Trophoblast cell (in vitro differentiated cells and primary cell): ENCODE results near the gene ZNF423.

Source experiments
- DNase-seq, 2 donors: peaks; one replicate each; pipeline ENCODE4 v3.0.0-alpha.2; 2016
- H2AFZ ChIP-seq: 2 replicates; pipeline ENCODE4 v1.6.1; 2013; ENCODE audit warnings: low read length, moderate library complexity, mild to moderate bottlenecking; ENCODE audit not compliant: insufficient read depth, poor library complexity
- H2AK5ac ChIP-seq: 2 replicates; pipeline ENCODE4 v1.6.1; 2013; ENCODE audit warnings: mild to moderate bottlenecking, low read length
- H2BK120ac ChIP-seq: 2 replicates; pipeline ENCODE4 v1.6.1; 2013; ENCODE audit warnings: low read length, mild to moderate bottlenecking, moderate library complexity; ENCODE audit not compliant: insufficient read depth, poor library complexity
- H2BK12ac ChIP-seq: 2 replicates; pipeline ENCODE4 v1.6.1; 2013; ENCODE audit warnings: mild to moderate bottlenecking, low read length, moderate library complexity
- H2BK5ac ChIP-seq: 2 replicates; pipeline ENCODE4 v1.6.1; 2013; ENCODE audit warnings: low read length, low read depth, moderate library complexity, mild to moderate bottlenecking; ENCODE audit not compliant: poor library complexity
- H3K14ac ChIP-seq: 2 replicates; pipeline ENCODE4 v1.6.1; 2013; ENCODE audit warnings: mild to moderate bottlenecking, low read length
- H3K18ac ChIP-seq: 2 replicates; pipeline ENCODE4 v1.6.1; 2013; ENCODE audit warnings: mild to moderate bottlenecking, low read length
- H3K23ac ChIP-seq: 2 replicates; pipeline ENCODE4 v1.6.1; 2013; ENCODE audit warnings: low read length
- H3K27ac ChIP-seq: 2 replicates; pipeline ENCODE4 v1.5.1; 2013; ENCODE audit warnings: low read depth, mild to moderate bottlenecking, inconsistent platforms, low read length, moderate library complexity
- H3K27me3 ChIP-seq: 2 replicates; pipeline ENCODE4 v1.6.1; 2013; ENCODE audit warnings: inconsistent platforms, mild to moderate bottlenecking, low read length, moderate library complexity; ENCODE audit not compliant: insufficient read depth
- H3K36me3 ChIP-seq, 2 experiments: 1 replicate in 1 of 2; 2 replicates in 1 of 2; pipeline ENCODE4 v1.6.1; 2013; ENCODE audit warnings: low read length in 2 of 2, mild to moderate bottlenecking in 2 of 2, moderate library complexity in 1 of 2; ENCODE audit not compliant: insufficient read depth in 2 of 2, control insufficient read depth in 1 of 2
- H3K4ac ChIP-seq: 2 replicates; pipeline ENCODE4 v1.6.1; 2013; ENCODE audit warnings: low read depth, mild to moderate bottlenecking, low read length, moderate library complexity
- H3K4me1 ChIP-seq, 2 experiments: 1 replicate in 1 of 2; 2 replicates in 1 of 2; pipeline ENCODE4 v1.6.1; 2013; ENCODE audit warnings: low read length in 2 of 2, mild to moderate bottlenecking in 2 of 2, moderate library complexity in 1 of 2; ENCODE audit not compliant: insufficient read depth in 2 of 2, control insufficient read depth in 1 of 2
- H3K4me2 ChIP-seq: 2 replicates; pipeline ENCODE4 v1.6.1; 2013; ENCODE audit warnings: inconsistent platforms, mild to moderate bottlenecking, low read length, moderate library complexity
- H3K4me3 ChIP-seq: 2 replicates; pipeline ENCODE4 v1.5.1; 2013; ENCODE audit warnings: mild to moderate bottlenecking, low read depth, low read length, inconsistent platforms
- H3K79me1 ChIP-seq: one replicate; pipeline ENCODE4 v1.6.1; 2013; ENCODE audit warnings: low read length
- H3K79me2 ChIP-seq: 2 replicates; pipeline ENCODE4 v1.6.1; 2013; ENCODE audit warnings: low read length, mild to moderate bottlenecking; ENCODE audit not compliant: control insufficient read depth, insufficient read depth, poor library complexity
- H3K9ac ChIP-seq: 2 replicates; pipeline ENCODE4 v1.6.1; 2013; ENCODE audit warnings: mild to moderate bottlenecking, low read length
- H3K9me3 ChIP-seq: 2 replicates; pipeline ENCODE4 v1.6.1; 2013; ENCODE audit warnings: low read depth, mild to moderate bottlenecking, control low read depth, inconsistent platforms, low read length; ENCODE audit not compliant: insufficient read depth
- H4K12ac ChIP-seq: 2 replicates; pipeline ENCODE4 v1.6.1; 2013; ENCODE audit warnings: low read depth, mild to moderate bottlenecking, low read length, moderate library complexity
- H4K8ac ChIP-seq: 2 replicates; pipeline ENCODE4 v1.6.1; 2013; ENCODE audit warnings: low read depth, mild to moderate bottlenecking, low read length, moderate library complexity
- H4K91ac ChIP-seq: one replicate; pipeline ENCODE4 v1.6.1; 2013; ENCODE audit warnings: low read depth, mild to moderate bottlenecking, low read length, moderate library complexity
- WGBS: extraction: QIAGEN DNeasy Blood & Tissue Kit; methylation state at CpG from one replicate; pipeline ENCODE4 v1.1.7; 2013; ENCODE audit warnings: missing lambda C conversion rate; ENCODE audit not compliant: insufficient read length, insufficient coverage; ENCODE audit errors: extremely low coverage; 5-methylcytosine and 5-hydroxymethylcytosine counted together

ZNF423 gene

DNA sequence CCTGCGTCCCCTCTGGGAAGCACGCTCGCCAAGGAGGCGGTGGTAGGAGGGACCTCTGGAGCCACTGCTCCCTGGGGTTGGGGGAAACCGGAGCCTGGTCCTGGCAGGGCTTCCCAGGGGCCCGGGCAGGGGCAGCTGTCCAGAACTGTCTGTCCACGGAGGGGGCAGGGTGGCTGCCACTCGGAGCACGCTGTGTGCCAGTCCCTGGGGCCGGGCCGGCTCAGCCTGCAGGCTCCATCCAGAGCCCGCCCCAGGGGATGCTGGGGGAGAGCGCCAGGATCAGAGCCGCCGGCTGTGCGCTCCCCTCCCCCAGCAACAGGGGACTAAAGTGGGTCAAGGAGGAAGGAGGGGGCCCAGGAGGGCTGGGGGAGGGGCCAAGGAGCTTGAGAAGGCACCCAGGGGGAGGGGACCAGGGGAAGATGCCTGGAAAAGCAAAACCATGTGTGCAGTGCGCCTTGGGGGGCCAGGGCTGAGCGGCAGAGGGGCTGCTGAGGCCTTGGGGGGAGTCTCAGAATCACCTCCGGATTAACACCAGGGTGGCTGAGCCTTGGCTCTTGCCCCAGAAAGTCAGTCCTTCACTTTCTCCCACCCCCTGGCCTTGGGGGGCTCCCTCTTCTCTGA is 21.3 kb downstream of the ZNF423 start:
- peak overlapping the region; percentile 10 for H2BK5ac ChIP-seq
- H3K27me3 ChIP-seq: no peaks in the 10 kb centered on the region
- H3K36me3 ChIP-seq: no peaks in the 10 kb centered on the region
- H3K4ac ChIP-seq: peak overlapping the region; percentile 39
- no peak for DNase-seq
- peak overlapping the region; percentile 70 for H3K18ac ChIP-seq
- no peaks in the 10 kb centered on the region for H3K9me3 ChIP-seq
- H2BK120ac ChIP-seq: no peak overlapping the region
- H2BK12ac ChIP-seq: peak overlapping the region; percentile 78
- no peak overlapping the region for H3K4me2 ChIP-seq
- peaks cover 14% of the 10 kb centered on the region for H3K79me2 ChIP-seq
- peak overlapping the region; percentile 40 for H3K14ac ChIP-seq
- WGBS: no CpG with 5 or more reads among the region's 19 CpGs
- no peak overlapping the region for H3K9ac ChIP-seq
- no peak overlapping the region for H3K27ac ChIP-seq
- H2AFZ ChIP-seq: no peak overlapping the region
- H3K4me1 ChIP-seq: peaks cover 35 to 40% of the 10 kb centered on the region in 2 experiments
- no peak overlapping the region for H4K12ac ChIP-seq
- no peak overlapping the region for H4K8ac ChIP-seq
- no peak overlapping the region for H3K23ac ChIP-seq
- peaks cover 11% of the 10 kb centered on the region for H3K79me1 ChIP-seq
- no peak overlapping the region for H3K4me3 ChIP-seq
- H4K91ac ChIP-seq: peak overlapping the region; percentile 48
- no peak overlapping the region for H2AK5ac ChIP-seq

DNA sequence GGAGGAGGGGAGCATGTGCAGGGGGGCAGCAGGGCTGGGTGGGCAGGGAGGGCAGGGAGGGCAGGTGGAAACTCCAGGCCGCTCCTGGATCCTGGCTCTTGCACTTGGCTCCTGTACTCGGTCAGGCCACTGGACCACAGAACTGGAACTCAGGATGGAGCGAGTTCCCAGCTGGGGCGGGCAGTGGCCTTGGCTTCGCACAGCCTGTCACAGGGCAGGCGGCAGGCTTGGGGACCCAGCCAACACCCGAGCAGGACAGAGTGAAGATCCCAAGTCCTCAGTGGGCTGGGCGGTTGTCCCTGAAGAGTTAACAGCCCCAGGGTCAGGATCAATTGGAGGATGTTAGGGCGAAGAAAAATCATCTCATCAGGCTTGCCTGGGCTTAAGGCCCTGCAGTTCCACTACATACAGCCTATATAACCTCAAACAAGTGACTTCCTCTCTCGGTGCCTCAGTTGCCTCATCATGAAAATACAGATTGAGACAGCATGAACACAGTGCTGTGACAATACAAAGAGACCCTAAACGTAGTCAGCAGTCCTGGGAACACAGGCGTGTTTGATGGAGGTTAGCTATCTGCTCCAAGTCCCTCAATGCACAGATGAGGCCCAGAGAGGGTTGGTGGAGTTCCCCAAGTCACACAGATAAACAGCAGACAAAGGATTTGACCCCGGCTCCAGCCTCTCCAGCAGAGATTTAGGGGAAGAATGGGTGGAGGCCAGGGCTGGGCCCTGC is 21.9 kb downstream of the ZNF423 start:
- WGBS: no CpG with 5 or more reads among the region's 13 CpGs
- Histone ChIP-seq H3K4me3 (no peak overlapping the region), H2BK5ac (no peak overlapping the region), H3K9me3 (no peaks in the 10 kb centered on the region), H2AFZ (no peak overlapping the region), H3K9ac (no peak overlapping the region), H2BK120ac (no peak overlapping the region), H4K91ac (no peak overlapping the region), H3K27me3 (no peaks in the 10 kb centered on the region), H4K12ac (no peak overlapping the region), H3K79me1 (peaks cover 11% of the 10 kb centered on the region), H3K4me1 (peaks cover 35% of the 10 kb centered on the region in 2 experiments), H3K23ac (no peak overlapping the region), H3K79me2 (peaks cover 14% of the 10 kb centered on the region), H3K18ac (peak overlapping the region; percentile 3), H2AK5ac (no peak overlapping the region), H3K14ac (no peak overlapping the region), H3K4me2 (no peak overlapping the region), H4K8ac (no peak overlapping the region), H3K36me3 (no peaks in the 10 kb centered on the region), H2BK12ac (peak overlapping the region; percentile 19), H3K27ac (no peak overlapping the region), H3K4ac (no peak overlapping the region)
- DNase-seq: no peak

DNA sequence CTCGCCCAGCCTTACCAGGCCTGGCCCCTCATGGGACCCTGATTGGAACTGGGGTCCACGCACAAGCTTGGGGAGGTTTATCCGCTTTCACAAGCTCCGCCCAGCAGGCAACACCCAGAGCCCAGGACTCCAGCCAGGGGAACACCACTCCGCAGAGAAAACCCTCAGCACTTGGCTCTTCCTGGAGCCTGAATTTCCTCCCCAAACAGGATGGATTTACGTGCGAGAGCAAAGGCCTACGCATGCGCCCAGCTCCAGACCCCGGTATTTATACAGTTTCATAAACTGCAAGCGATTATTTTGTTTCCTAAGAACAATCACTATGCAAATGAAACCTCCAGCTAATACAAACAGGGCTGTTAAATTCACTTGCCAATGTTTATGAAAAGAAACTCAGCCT is 22.8 kb downstream of the ZNF423 start:
- Histone ChIP-seq H3K4ac (no peak overlapping the region), H2BK12ac (no peak overlapping the region), H2BK120ac (no peak overlapping the region), H3K27ac (no peak overlapping the region), H3K4me2 (no peak overlapping the region), H3K4me1 (peaks cover 29% of the 10 kb centered on the region in 2 experiments), H3K79me1 (peaks cover 7% of the 10 kb centered on the region), H3K18ac (no peak overlapping the region), H2AK5ac (no peak overlapping the region), H4K91ac (no peak overlapping the region), H4K12ac (no peak overlapping the region), H3K9me3 (no peaks in the 10 kb centered on the region), H4K8ac (no peak overlapping the region), H3K79me2 (peaks cover 11% of the 10 kb centered on the region), H2AFZ (no peak overlapping the region), H3K4me3 (no peak overlapping the region), H3K27me3 (no peaks in the 10 kb centered on the region), H3K23ac (no peak overlapping the region), H3K14ac (no peak overlapping the region), H2BK5ac (no peak overlapping the region), H3K9ac (no peak overlapping the region), H3K36me3 (no peaks in the 10 kb centered on the region)
- WGBS: no CpG with 5 or more reads among the region's 11 CpGs
- no peak for DNase-seq

DNA sequence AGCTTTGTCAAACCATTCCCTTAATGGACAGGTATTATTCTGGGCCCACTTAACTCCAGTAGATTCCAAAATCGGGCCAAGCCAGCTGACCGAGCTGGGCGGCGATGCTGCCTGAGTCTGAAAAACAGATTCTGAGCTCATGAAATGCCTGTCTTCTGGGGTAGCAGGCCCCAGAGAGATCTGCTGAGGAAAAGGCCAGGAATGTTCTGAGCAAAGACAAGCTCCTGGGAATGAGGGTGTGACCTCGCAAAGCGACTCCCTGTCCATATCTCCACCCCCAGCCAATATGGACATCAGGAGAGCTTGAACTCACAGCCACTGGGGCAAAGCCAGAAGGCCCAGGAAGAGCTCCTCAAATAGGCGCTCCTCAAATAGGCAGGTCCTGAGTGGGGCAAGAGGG is 23.7 kb downstream of the ZNF423 start:
- no peak overlapping the region for H3K14ac ChIP-seq
- H3K23ac ChIP-seq: no peak overlapping the region
- no peak overlapping the region for H3K4me2 ChIP-seq
- no peaks in the 10 kb centered on the region for H3K27me3 ChIP-seq
- no peak overlapping the region for H3K27ac ChIP-seq
- H3K18ac ChIP-seq: no peak overlapping the region
- no peak overlapping the region for H2BK120ac ChIP-seq
- H2AFZ ChIP-seq: no peak overlapping the region
- no CpG with 5 or more reads among the region's 7 CpGs for WGBS
- H4K8ac ChIP-seq: no peak overlapping the region
- no peak overlapping the region for H3K4ac ChIP-seq
- no peak for DNase-seq
- no peak overlapping the region for H3K9ac ChIP-seq
- no peak overlapping the region for H3K4me3 ChIP-seq
- no peak overlapping the region for H4K91ac ChIP-seq
- H2AK5ac ChIP-seq: no peak overlapping the region
- no peak overlapping the region for H2BK12ac ChIP-seq
- peaks cover 11% of the 10 kb centered on the region for H3K79me2 ChIP-seq
- H2BK5ac ChIP-seq: no peak overlapping the region
- H3K36me3 ChIP-seq: no peaks in the 10 kb centered on the region
- H3K4me1 ChIP-seq: peaks cover 27 to 29% of the 10 kb centered on the region in 2 experiments
- H3K9me3 ChIP-seq: no peaks in the 10 kb centered on the region
- peaks cover 7% of the 10 kb centered on the region for H3K79me1 ChIP-seq
- H4K12ac ChIP-seq: no peak overlapping the region
